HCEC 1CT (cell line): ENCODE results near the gene KCNJ15.

Experiments used
- DNase-seq: peaks from one replicate; pipeline ENCODE4 v3.0.0-alpha.2; 2017

KCNJ15 gene

DNA sequence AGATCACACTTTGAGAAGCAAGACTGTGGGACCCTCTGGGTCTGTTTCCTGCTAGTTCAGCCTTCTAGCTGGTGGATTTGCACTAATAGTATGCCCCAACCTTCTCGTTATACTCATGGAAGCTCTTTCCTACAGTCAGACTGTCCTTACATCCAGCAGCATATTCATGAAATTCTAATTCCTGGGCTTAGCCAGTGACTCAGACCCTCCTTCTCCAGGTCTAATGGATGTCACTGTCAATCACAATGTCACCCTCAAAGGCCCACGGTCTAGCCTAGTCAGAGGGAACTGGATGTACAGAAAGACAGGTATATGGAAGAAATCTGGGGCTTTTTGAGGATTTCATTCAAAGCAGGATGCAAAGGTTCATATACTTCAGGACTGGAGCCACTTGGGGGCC, 72.4 kb downstream of the KCNJ15 start:
- no peak for DNase-seq

GRCh38 chr21:38330666-38331065, 73.9 kb downstream of the KCNJ15 start:
- no peak for DNase-seq

DNA sequence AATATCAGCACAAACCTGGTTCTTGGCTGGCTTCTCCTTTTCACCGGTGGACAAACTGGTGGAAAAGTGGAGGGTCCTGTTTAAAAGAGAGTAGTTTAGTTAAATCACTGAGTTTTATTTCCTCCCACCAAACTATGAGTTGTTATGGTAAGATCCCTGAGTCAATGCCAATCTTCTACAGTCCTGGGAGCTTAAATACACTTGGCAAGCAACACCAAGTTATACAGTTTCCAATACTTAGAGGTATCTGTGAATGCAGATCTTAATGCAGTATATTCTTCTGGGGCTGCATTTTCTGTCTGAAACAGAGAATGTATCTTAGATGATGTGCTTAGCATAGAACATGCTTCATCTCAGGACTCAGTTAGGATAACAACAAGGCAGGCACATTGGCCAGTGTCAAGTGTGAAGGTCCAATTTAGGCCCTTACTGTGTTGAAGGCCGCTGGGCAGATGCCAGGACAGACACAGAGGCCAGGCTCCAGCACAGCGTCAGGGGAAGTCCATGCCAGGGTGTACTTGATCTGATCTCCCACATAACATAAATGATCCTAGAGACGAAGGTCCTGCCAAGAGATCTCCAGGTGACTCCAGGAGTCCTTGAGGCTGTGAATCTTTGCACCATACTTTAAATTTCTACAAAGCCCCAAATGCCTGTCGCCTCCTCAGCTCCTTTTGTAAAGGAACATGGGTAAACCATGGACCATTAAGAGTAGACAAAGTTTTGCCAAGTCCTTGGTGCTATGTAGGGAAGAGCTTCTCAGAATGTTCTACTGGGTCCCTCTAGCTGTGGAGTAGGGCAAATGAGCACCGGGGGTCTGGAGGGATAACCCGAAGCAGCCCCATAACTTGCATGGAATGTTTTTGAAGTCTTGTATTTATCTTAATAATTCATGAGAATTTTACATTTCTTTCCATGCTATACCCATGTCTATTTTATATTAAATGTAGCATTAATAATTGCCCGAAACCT, 76.8 kb downstream of the KCNJ15 start:
- peak; percentile 30 for DNase-seq

GRCh38 chr21:38334866-38335265, 78.1 kb downstream of the KCNJ15 start:
- DNase-seq, result no peak

DNA sequence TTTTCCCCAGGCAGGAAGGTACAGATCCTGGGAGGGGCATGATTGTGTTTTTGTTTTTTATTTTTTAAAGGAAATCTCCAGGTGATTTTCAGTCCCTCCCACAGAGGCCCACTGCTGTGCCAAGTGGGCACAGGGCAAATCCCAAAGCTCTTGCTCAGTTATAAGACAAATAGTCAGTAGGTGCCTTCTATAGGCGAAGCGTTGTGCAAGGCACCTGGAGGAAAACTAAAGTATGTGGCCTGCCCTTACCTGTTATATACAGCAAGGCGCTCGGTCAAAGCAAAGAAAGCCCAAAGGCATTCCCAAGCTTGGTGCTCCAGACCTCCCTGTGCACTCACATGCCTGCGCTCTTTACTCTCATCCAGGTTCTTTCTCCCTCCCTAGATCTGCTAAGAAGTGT, 81.0 kb downstream of the KCNJ15 start:
- DNase-seq, result no peak

DNA sequence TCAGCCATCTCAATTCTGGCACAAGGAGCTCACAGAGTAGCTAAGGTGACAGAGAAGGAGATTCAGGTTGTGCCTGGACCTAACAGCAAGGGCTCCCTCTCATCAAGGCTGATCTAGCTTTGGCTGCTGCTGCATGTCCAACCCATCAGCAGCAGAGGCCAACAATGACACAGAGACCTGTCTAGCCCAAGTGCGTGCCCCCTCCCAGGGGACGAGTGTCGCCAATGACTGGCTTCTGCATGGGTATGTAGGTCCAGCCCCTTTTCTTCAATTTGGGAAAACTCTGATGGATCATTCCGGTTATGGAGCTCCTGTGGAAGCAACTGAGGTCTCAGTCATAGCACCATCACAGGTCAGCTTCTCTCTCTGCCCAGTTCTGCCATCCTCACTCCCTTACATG, 83.3 kb downstream of the KCNJ15 start:
- DNase-seq, result no peak

- no peak for DNase-seq
These were observed 84.8 kb downstream of the KCNJ15 start for GRCh38 chr21:38341546-38342012.

DNA sequence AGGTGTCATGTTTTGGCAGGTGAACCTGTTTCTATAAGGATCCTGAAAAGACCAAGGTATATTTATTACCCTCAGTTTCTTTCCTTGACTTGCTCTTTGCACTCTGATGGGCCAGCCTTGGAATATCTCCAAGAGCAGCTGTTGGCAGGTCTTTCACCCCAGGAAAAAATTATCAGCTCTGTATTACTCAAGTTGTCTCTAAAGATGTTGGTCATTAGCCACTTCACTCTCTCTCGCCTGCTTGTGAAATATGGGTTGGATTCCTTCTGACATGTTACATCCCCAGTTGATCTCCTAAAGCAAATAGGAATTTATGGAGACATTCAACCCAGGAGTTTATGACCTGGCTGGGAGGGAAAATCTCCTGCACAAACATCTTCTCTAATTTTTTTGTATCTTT, 85.9 kb downstream of the KCNJ15 start:
- DNase-seq, result no peak

DNA sequence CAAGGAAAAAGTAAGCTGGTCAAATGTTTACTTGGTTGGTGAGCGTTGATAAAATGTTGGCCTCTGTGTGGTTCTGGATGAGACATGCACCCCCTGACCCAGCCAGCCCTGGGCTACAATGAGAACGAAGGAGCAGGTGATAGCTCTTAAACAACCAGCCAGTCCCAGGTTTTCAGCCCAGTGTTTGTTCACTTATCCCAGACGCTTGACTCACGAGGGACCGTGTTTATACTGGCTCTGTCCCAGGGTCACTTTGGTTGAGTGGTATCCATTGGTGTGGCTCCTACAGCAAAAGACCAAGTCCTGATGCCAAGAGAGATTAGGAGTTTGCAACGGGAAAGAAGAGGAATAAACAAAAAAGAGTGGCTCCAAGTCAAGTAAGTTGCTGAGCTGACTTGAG, 86.9 kb downstream of the KCNJ15 start:
- no peak for DNase-seq

DNA sequence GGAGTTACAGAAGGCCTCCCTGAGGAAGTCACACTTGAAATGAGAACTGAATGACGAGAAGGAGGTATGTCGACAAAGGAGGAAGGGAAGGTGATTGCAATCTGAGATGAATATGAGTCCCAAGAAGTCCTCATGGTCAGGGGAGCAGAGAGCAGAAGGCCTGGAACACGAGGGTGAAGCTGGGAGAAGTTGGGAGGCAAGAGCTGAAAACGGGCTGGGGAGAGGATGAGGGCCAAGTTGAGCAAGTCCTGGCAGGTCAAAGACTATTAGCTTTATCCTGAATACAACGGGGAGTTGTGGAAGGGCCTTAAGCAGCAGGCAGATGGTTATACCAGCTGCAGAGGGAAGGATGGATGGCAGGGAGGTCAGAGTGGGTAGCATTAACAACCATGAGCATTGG, 89.5 kb downstream of the KCNJ15 start:
- DNase-seq, result no peak

- DNase-seq, result no peak
These were observed 92.4 kb downstream of the KCNJ15 start for GRCh38 chr21:38349111-38349746.

- DNase-seq, result no peak
These were observed 93.2 kb downstream of the KCNJ15 start for GRCh38 chr21:38349977-38350376.

DNA sequence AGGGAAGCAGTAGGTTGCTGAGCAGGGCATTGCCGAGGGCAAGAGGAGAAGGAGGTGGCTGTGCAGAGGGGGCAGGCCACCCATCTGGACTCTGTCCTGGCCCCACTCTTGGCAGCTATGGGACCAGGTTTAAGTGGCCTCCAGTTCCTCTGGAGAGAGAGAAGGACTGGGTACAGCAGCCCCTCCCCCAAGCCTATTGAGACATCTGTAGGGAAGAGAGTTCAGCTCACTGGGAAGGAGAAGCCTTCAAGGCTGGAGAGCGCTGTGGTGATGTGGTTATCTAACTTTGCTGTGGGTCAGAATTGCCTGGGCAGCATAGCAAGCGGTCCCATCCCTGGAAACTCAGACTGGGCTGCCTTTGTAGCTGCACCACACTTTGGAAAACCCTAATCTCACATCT, 93.9 kb downstream of the KCNJ15 start:
- DNase-seq, result no peak

- DNase-seq, result no peak
These were observed 94.6 kb downstream of the KCNJ15 start for GRCh38 chr21:38351176-38351959.

- DNase-seq, result peak; percentile 95
These were observed 95.2 kb downstream of the KCNJ15 start for GRCh38 chr21:38351961-38352521.

- DNase-seq, result peak; percentile 79
These were observed 95.9 kb downstream of the KCNJ15 start for GRCh38 chr21:38352536-38353219.

DNA sequence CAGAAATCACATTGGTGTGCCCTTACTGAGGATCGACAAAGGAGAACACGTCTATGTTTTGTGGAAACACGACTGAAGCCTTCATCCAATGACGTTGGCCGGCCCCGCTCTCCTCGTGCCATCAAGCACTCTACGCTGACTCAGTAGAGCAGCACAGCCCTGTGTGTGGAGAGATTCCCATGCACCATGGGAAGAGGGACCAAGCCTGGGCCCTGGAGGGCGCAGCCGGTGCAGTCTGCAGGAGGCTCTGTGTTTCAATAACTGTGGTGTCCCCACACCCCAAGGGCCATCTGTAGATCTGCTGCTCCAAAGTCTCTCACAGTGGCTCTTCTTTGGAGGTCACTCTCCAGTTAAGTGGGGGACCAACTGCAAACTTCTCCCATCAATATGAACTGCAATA, 97.4 kb downstream of the KCNJ15 start:
- no peak for DNase-seq

GRCh38 chr21:38354746-38355145, 98.0 kb downstream of the KCNJ15 start:
- DNase-seq, result no peak

GRCh38 chr21:38355353-38355752, 98.6 kb downstream of the KCNJ15 start:
- no peak for DNase-seq

DNA sequence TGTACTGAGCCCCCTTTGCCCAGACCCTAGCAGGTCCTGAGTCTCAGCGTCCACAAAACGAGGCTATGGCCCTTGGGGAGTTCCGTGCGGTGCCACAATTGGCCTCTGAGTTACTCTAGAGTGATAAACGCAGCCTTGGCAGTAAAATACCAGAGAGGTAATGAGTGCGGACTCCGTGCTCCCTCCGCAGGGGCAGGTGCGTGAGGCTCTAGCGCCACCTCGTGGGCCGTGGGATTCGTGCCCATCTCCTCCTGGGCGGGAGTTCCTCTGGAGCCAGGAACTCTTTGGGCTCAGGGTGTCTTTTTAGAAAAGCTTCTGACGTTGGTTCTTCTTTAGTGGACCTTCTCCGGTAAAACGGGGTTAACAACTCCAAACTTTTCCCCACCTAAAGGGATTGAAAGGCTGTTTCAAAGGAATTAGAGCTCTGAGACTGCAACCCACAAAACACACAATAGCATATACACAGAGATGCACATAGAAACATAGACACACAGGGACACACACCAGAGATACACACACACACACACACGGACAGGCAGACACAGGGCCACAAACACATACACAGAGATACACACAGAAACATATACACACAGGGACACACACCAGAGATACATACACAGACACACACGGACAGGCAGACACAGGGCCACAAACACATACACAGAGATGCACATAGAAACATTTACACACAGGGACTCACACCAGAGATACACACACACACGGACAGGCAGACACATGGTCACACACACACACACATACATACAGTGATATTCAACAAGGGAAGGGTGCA, 99.4 kb downstream of the KCNJ15 start:
- DNase-seq, result peak; percentile 60
